Panc1 (cell line): Measurements from ENCODE around the gene UQCC2.

Experiments
- CTCF ChIP-seq: fragments of 450-650 bp; IDR thresholded peaks from 2 replicates; pipeline ENCODE4 v1.5.1; 2017; ENCODE audit warnings: mild to moderate bottlenecking
- POLR2AphosphoS5 ChIP-seq: IDR thresholded peaks from 2 replicates; pipeline ENCODE4 v1.6.1; 2012; ENCODE audit warnings: mild to moderate bottlenecking, low read depth, low read length, moderate library complexity
- REST ChIP-seq, 2 experiments: IDR thresholded peaks; 2 replicates each; pipeline ENCODE4 v1.6.1; 2011 to 2012; ENCODE audit warnings: low read depth in 2 of 2, control low read depth in 1 of 2, low read length in 1 of 2, mild to moderate bottlenecking in 1 of 2, moderate library complexity in 1 of 2; ENCODE audit not compliant: insufficient read depth in 1 of 2
- SIN3A ChIP-seq: IDR thresholded peaks from 2 replicates; pipeline ENCODE4 v1.6.1; 2012; ENCODE audit warnings: low read depth, mild to moderate bottlenecking, low read length, moderate library complexity, borderline replicate concordance; ENCODE audit not compliant: insufficient read depth
- TCF7L2 ChIP-seq: IDR thresholded peaks from 2 replicates; pipeline ENCODE4 v1.6.1; 2011; ENCODE audit warnings: mild to moderate bottlenecking, low read depth, low read length, inconsistent platforms

GRCh38 chr6:33729059-33729458 is 17.6 kb upstream of the UQCC2 start:
- TF ChIP-seq CTCF (no peak), POLR2AphosphoS5 (no peak), TCF7L2 (no peak), REST (IDR thresholded peaks at IDR 0.05; ENCODE audit: insufficient read depth in 1 of 2, low read depth in 2 of 2, low read length in 1 of 2) (no peak), SIN3A (no peak)
